NCI-H446 (cell line): ENCODE data around the gene COL25A1.
"Not testable (repeated sequence)": the region's sequence is repeated elsewhere in the genome, so short reads cannot be mapped to it uniquely, and the experiment has no call there.

Experiments
- DNase-seq, 2 experiments: peaks; one replicate each; lab custom pipeline; 2025; lab: John Stamatoyannopoulos, UW

Gene COL25A1

DNA sequence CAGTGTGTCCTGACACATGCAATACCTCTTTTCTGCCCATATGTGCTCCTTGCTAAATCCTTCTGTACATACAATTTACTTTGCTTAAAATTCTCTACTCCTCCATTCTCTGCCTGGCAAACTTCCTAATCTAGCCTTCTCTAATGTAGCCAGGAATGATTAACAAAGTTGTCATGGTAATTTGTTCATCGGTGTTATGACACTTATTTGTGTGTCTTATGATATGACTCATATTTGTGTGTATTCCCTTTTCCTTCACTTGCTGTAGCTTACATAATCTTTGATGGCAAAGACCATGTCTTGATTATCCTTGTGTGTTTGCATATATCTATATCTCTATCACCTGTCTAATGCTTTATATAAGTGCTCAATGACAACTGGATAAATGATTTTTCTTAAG, 133.3 kb downstream of the COL25A1 start:
- DNase-seq = peak; percentile 45 to 47

- peak in 1 of 2 experiments; percentile 34 for DNase-seq
These were observed 135.9 kb downstream of the COL25A1 start for GRCh38 chr4:109166586-109166985.

- DNase-seq = no peak
These were observed 136.3 kb downstream of the COL25A1 start for GRCh38 chr4:109166126-109166525.

DNA sequence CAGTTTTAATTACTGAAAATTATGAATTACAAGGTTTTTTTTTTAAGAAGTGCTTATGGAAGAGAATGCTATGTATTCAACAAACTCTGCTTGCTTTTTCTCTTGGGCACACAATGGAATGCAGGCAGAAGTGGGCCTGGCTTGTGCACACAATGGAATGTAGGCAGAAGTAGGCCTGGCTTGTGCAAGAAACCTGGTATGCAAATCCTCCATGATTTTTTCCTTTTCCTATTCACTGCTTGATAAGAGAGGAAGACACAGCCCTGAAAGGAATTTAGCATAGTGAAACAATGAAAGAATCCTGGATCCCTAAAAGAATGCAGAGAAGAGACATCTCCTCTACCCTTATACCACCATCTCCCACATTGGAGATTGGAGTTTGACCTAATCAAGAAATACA, 138.4 kb downstream of the COL25A1 start:
- no peak for DNase-seq

GRCh38 chr4:109163493-109163892, 139.0 kb downstream of the COL25A1 start:
- DNase-seq = no peak

DNA sequence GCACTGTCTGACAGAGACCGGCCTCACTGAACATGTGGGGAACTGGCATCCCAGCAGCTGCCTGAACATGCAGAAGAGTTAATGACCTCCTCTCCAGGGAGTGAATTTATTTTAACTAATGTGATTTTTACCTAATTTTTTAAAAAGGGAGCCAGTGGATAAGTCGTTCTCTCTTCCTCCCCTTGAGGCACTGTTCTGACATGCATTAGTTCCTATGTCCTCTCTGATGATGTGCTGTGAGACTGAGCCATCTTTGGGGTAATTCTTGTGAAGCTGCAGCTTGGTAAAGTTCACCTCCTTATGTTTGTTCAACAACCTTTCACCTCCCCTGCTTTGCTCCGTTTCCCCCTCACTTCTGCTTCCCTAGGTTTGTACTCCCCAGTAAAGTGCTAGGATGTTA, 139.7 kb downstream of the COL25A1 start:
- no peak for DNase-seq

GRCh38 chr4:109160494-109160893, 142.0 kb downstream of the COL25A1 start:
- DNase-seq = no peak

GRCh38 chr4:109157696-109158095, 144.8 kb downstream of the COL25A1 start:
- DNase-seq = peak in 1 of 2 experiments; percentile 16

GRCh38 chr4:109157205-109157604, 145.3 kb downstream of the COL25A1 start:
- no peak for DNase-seq

DNA sequence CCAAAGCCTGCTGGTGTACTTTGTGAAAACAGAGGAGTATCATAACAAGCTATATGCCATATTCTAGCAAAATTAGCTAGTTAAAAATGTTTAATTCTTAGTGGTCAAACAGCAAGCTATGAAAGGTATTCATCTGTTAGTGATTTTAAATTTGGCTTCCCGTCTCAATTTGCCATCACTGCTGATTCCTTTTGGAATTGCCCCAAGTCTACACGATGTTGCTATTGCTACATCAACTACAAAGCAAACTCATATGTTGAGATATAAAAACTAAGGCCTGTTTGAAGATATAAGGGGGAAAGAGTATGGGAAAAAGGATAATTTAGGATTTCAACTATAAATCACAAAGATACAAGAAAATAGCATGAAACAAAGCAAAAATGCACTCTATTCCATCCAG, 146.1 kb downstream of the COL25A1 start:
- peak in 1 of 2 experiments; percentile 35 for DNase-seq

GRCh38 chr4:109155682-109156283, 146.7 kb downstream of the COL25A1 start:
- no peak for DNase-seq

- DNase-seq = no peak
These were observed 147.4 kb downstream of the COL25A1 start for GRCh38 chr4:109155084-109155483.

GRCh38 chr4:109154424-109154823, 148.0 kb downstream of the COL25A1 start:
- DNase-seq = no peak

- DNase-seq = no peak
These were observed 152.6 kb downstream of the COL25A1 start for GRCh38 chr4:109149836-109150235.

GRCh38 chr4:109148577-109149075, 153.8 kb downstream of the COL25A1 start:
- DNase-seq = no peak

GRCh38 chr4:109147135-109147534, 155.3 kb downstream of the COL25A1 start:
- no peak for DNase-seq

DNA sequence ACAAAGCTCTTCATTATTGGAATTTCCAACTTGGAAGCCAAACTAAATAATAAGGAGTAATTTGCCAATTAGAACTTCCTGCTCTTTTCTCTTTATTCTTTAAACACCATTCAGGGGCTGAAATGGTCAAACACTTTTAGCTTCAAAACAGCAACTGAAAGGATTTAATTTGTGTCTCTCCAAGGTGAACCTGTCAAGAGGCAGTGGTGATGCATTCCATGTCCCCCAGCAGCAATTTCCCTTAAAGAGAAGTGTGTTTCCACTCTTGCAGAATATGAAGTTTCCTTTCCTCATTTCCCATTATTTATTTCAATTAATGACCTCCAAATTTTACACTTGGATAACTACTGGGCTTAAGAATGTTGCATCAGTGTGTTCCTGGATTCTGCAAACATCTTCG, 156.0 kb downstream of the COL25A1 start:
- no peak for DNase-seq

- DNase-seq = not testable (repeated sequence)
These were observed 164.3 kb downstream of the COL25A1 start for GRCh38 chr4:109138125-109138524.

DNA sequence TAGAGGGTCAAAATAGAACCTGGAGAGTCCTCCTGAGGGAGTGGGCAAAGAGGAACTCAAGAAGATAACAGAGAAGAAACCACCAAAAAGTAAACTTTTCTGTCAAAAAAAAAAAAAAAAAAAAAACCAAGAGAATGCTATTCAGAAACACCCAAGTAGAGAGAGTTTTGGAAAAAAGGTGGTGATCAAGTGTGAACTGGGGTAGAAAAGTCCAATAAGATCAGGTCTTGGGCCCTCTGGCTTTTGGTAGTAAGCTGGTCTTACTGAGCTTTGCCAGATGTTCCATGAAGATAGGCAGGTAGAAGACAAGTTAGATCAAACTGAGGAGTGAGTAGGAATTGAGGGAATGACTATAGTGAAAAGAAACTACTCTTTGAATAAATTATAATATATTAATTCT, 167.5 kb downstream of the COL25A1 start:
- DNase-seq = no peak

DNA sequence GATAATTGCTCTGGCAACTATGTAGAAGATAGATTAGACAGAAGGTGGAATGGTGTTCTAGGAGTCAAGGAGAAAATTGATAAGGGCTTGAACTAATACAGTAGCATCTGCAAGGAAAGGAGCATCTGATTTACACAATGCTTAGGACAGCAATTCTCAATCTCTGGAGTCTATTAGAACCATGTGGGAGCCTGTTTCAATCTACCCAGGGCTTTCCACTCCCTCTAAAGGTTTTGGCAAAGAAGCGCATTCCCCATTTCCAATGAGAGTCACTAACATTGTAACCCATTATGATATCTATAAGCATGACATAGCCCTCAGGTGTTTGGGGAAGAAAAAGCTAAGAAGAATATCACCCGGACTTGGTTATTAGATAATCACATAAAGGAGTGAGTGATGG, 168.2 kb downstream of the COL25A1 start:
- no peak for DNase-seq

- no peak for DNase-seq
These were observed 170.9 kb downstream of the COL25A1 start for GRCh38 chr4:109131559-109131958.

GRCh38 chr4:109128589-109128988, 173.9 kb downstream of the COL25A1 start:
- DNase-seq = no peak

- DNase-seq = no peak
These were observed 174.6 kb downstream of the COL25A1 start for GRCh38 chr4:109127866-109128265.

DNA sequence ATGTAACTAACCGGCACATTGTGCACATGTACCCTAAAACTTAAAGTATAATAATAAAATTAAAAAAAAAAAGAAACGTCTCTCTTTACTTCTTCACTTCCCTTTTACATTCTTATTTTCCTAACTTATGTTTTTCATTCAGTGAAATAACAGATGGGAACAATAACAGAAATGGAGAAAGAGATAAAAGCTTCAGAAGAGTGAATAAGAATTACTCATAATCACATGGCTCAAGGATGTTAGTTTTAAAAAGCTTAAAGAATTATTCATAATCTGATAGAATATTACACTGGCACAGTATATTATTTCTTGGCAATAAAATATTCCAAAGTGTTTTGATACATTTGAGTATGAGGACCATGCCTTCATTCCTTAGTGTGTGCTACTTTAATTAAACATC, 175.6 kb downstream of the COL25A1 start:
- DNase-seq = no peak
